Left renal cortex interstitium (tissue), 4 donors: ENCODE measurements around the gene ZNF35. TPM values are rescaled to one million over a fixed set of nuclear protein-coding genes. Genes with fewer than 3 reads are reported as not detected.

Experiments used
- DNase-seq, 4 donors: peaks; one replicate each; pipeline ENCODE4 v3.0.0-alpha.2; 2013; ENCODE audit warnings: low read depth in 4 of 4, low spot score in 2 of 4, missing footprints in 1 of 4
- polyA plus RNA-seq, 4 donors: library from polyadenylated mRNA; unstranded; fragments of 120-200 nt; gene quantifications; one replicate each; pipeline ENCODE4 v1.2.1, GENCODE V29; 2013; ENCODE audit not compliant: insufficient read length in 4 of 4

Gene ZNF35
- polyA plus RNA-seq, 4 donors: 9.6 to 13.2 (median 11.3) TPM

- DNase-seq: no peak
These were observed 33.8 kb downstream of the ZNF35 start for GRCh38 chr3:44682182-44682896.

GRCh38 chr3:44685128-44685800, 36.7 kb downstream of the ZNF35 start:
- DNase-seq: peak in 3 of 4 donors; percentile 47 to 61 (median 56)

GRCh38 chr3:44687898-44688297, 39.4 kb downstream of the ZNF35 start:
- no peak for DNase-seq

Other genes with a start within 250 kb of the ZNF35 start
- gene ZNF445, start 171.1 kb upstream of the ZNF35 start, polyA plus RNA-seq: 10 to 100 TPM; 17.7 to 31.4 (median 24.2) TPM
- gene ZKSCAN7, start 93.5 kb upstream of the ZNF35 start, polyA plus RNA-seq: 10 to 100 TPM; 13.7 to 19.1 (median 18.3) TPM
- gene ZNF660, start 63.8 kb upstream of the ZNF35 start, polyA plus RNA-seq: 10 to 100 TPM in 3 of 4 donors, 1 to 10 TPM in 1; 8.3 to 19.2 (median 11.0) TPM
- 10 to 100 TPM; 29.1 to 40.1 (median 32.2) TPM for gene ZNF197, start 23.7 kb upstream of the ZNF35 start, polyA plus RNA-seq
- gene ZNF502, start 63.9 kb downstream of the ZNF35 start, polyA plus RNA-seq: 10 to 100 TPM; 11.1 to 16.2 (median 12.1) TPM
- 10 to 100 TPM in 3 of 4 donors, 1 to 10 TPM in 1; 9.6 to 13.2 (median 12.2) TPM for gene ZNF501, start 80.9 kb downstream of the ZNF35 start, polyA plus RNA-seq
- gene KIAA1143, start 112.9 kb downstream of the ZNF35 start, polyA plus RNA-seq: 10 to 100 TPM; 48.8 to 66.0 (median 54.9) TPM
- gene KIF15, start 113.1 kb downstream of the ZNF35 start, polyA plus RNA-seq: 10 to 100 TPM; 22.0 to 29.6 (median 26.8) TPM
- 10 to 100 TPM; 28.6 to 30.7 (median 29.8) TPM for gene TMEM42, start 213.2 kb downstream of the ZNF35 start, polyA plus RNA-seq
- under 1 TPM in 3 of 4 donors, not detected in 1; 0.03 to 0.13 (median 0.10) TPM for gene TGM4, start 225.9 kb downstream of the ZNF35 start, polyA plus RNA-seq